Activated T-helper 1 cell treated with anti-CD3 and anti-CD28 coated beads, Interleukin-12 subunit alpha, Interleukin-12 subunit beta, Interleukin-2, Interleukin-4 antibody, amounts not matched to agents 30 ng/mL and 10 ng/mL and 1 ng/mL, durations not matched to agents 14 hours and 24 hours and 36 hours (primary cell): ENCODE data around the gene KCTD14. TPM values are rescaled to one million over a fixed set of nuclear protein-coding genes. Genes with fewer than 3 reads are reported as not detected.

ENCODE experiments used
- DNase-seq: peaks from one replicate; pipeline ENCODE4 v3.0.0; 2021; ENCODE audit warnings: low spot score
- H3K27ac Mint-ChIP-seq: one replicate; pipeline ENCODE4 v1.8.0; 2021; ENCODE audit warnings: mild to moderate bottlenecking, mixed read lengths
- H3K27me3 Mint-ChIP-seq: one replicate; pipeline ENCODE4 v1.8.0; 2022; ENCODE audit warnings: mild to moderate bottlenecking, moderate library complexity, mixed read lengths; ENCODE audit not compliant: insufficient read depth
- H3K36me3 Mint-ChIP-seq: one replicate; pipeline ENCODE4 v1.8.0; 2021; ENCODE audit warnings: low read depth, mixed read lengths
- H3K4me1 Mint-ChIP-seq: one replicate; pipeline ENCODE4 v1.8.0; 2021; ENCODE audit warnings: low read depth, mixed read lengths
- H3K4me3 Mint-ChIP-seq: one replicate; pipeline ENCODE4 v1.8.0; 2021; ENCODE audit warnings: mild to moderate bottlenecking, moderate library complexity, mixed read lengths
- H3K9me3 Mint-ChIP-seq: one replicate; pipeline ENCODE4 v1.8.0; 2021; ENCODE audit warnings: mixed read lengths
- intact Hi-C: fragments of 100-400 bp; cut with micrococcal nuclease; formaldehyde crosslinking; loops from one replicate; pipeline ENCODE4 v1.15.1; 2024
- total RNA-seq: library from RNA; stranded (reverse); gene quantifications from 2 replicates; pipeline ENCODE4 v1.2.3, GENCODE V29; 2022

The KCTD14 gene
- 0.16 and 0.49 TPM in 2 replicates for total RNA-seq

- no peak within 1 kb of the TSS for H3K27ac Mint-ChIP-seq
- no peaks in the 10 kb centered on the region for H3K4me1 Mint-ChIP-seq
- H3K36me3 Mint-ChIP-seq = no peaks in the 10 kb centered on the region
- no peak within 1 kb of the TSS for H3K4me3 Mint-ChIP-seq
- DNase-seq = no peak
- H3K27me3 Mint-ChIP-seq = peaks cover 19% of the 10 kb centered on the region
- no peaks in the 10 kb centered on the region for H3K9me3 Mint-ChIP-seq
- intact Hi-C loops = no loop called here
These were observed at the start of gene KCTD14 for GRCh38 chr11:78022397-78023396. KCTD14 (minus strand) TSS chr11:78023276; CDS start chr11:78023249, 27 bp downstream.

GRCh38 chr11:78072455-78072854 is 49.4 kb upstream of the KCTD14 start:
- Mint-ChIP-seq H3K27me3 (no peaks in the 10 kb centered on the region), H3K9me3 (no peaks in the 10 kb centered on the region), H3K36me3 (peaks cover 39% of the 10 kb centered on the region), H3K4me1 (peaks cover 28% of the 10 kb centered on the region), H3K4me3 (no peak overlapping the region), H3K27ac (no peak overlapping the region)
- DNase-seq = no peak
- intact Hi-C loops = loop anchor here (10.0 kb wide), 1 partner anchor 492 kb away; no protein-coding TSS in a partner anchor

GRCh38 chr11:78071717-78072116 is 48.6 kb upstream of the KCTD14 start:
- peaks cover 24% of the 10 kb centered on the region for H3K4me1 Mint-ChIP-seq
- H3K27me3 Mint-ChIP-seq = no peaks in the 10 kb centered on the region
- H3K27ac Mint-ChIP-seq = no peak overlapping the region
- intact Hi-C loops = loop anchor here (10.0 kb wide), 1 partner anchor 493 kb away; no protein-coding TSS in a partner anchor
- no peak overlapping the region for H3K4me3 Mint-ChIP-seq
- DNase-seq = no peak
- H3K9me3 Mint-ChIP-seq = no peaks in the 10 kb centered on the region
- H3K36me3 Mint-ChIP-seq = peaks cover 42% of the 10 kb centered on the region

GRCh38 chr11:78070621-78071020 is 47.5 kb upstream of the KCTD14 start:
- intact Hi-C loops = loop anchor here (10.0 kb wide), 1 partner anchor 494 kb away; no protein-coding TSS in a partner anchor
- H3K4me1 Mint-ChIP-seq = peaks cover 15% of the 10 kb centered on the region
- H3K36me3 Mint-ChIP-seq = peaks cover 40% of the 10 kb centered on the region
- no peaks in the 10 kb centered on the region for H3K27me3 Mint-ChIP-seq
- no peak overlapping the region for H3K27ac Mint-ChIP-seq
- no peaks in the 10 kb centered on the region for H3K9me3 Mint-ChIP-seq
- H3K4me3 Mint-ChIP-seq = no peak overlapping the region
- no peak for DNase-seq

- Mint-ChIP-seq H3K4me3 (no peak overlapping the region), H3K27me3 (no peaks in the 10 kb centered on the region), H3K36me3 (peaks cover 34% of the 10 kb centered on the region), H3K27ac (no peak overlapping the region), H3K4me1 (peaks cover 7% of the 10 kb centered on the region), H3K9me3 (no peaks in the 10 kb centered on the region)
- no peak for DNase-seq
- intact Hi-C loops = no loop called here
These were observed 46.4 kb upstream of the KCTD14 start for GRCh38 chr11:78069465-78069864.

- no peak overlapping the region for H3K27ac Mint-ChIP-seq
- peaks cover 34% of the 10 kb centered on the region for H3K36me3 Mint-ChIP-seq
- intact Hi-C loops = no loop called here
- H3K27me3 Mint-ChIP-seq = no peaks in the 10 kb centered on the region
- peaks cover 6% of the 10 kb centered on the region for H3K4me1 Mint-ChIP-seq
- no peaks in the 10 kb centered on the region for H3K9me3 Mint-ChIP-seq
- DNase-seq = no peak
- no peak overlapping the region for H3K4me3 Mint-ChIP-seq
These were observed 44.6 kb upstream of the KCTD14 start for GRCh38 chr11:78067704-78068103.

- H3K27ac Mint-ChIP-seq = no peak overlapping the region
These were observed 43.4 kb upstream of the KCTD14 start for GRCh38 chr11:78066471-78066870.

GRCh38 chr11:78065203-78065602 is 42.1 kb upstream of the KCTD14 start:
- no peak for DNase-seq
- H3K9me3 Mint-ChIP-seq = no peaks in the 10 kb centered on the region
- H3K4me3 Mint-ChIP-seq = no peak overlapping the region
- intact Hi-C loops = no loop called here
- peaks cover 6% of the 10 kb centered on the region for H3K4me1 Mint-ChIP-seq
- no peak overlapping the region for H3K27ac Mint-ChIP-seq
- peaks cover 24% of the 10 kb centered on the region for H3K36me3 Mint-ChIP-seq
- no peaks in the 10 kb centered on the region for H3K27me3 Mint-ChIP-seq

More at GRCh38 chr11:78066471-78066870, 43.4 kb upstream of the KCTD14 start:
- no peak for DNase-seq
- no peaks in the 10 kb centered on the region for H3K9me3 Mint-ChIP-seq
- H3K4me1 Mint-ChIP-seq = peaks cover 6% of the 10 kb centered on the region
- no peak overlapping the region for H3K4me3 Mint-ChIP-seq
- no peaks in the 10 kb centered on the region for H3K27me3 Mint-ChIP-seq
- peaks cover 25% of the 10 kb centered on the region for H3K36me3 Mint-ChIP-seq
- intact Hi-C loops = no loop called here

- Mint-ChIP-seq H3K36me3 (peaks cover 14% of the 10 kb centered on the region), H3K4me1 (peaks cover 6% of the 10 kb centered on the region), H3K27me3 (no peaks in the 10 kb centered on the region), H3K9me3 (no peaks in the 10 kb centered on the region), H3K27ac (no peak within 1 kb of the TSS), H3K4me3 (no peak within 1 kb of the TSS)
- intact Hi-C loops = no loop called here
- no peak for DNase-seq
These were observed 40.5 kb upstream of the KCTD14 start, which contains the start of gene THRSP for GRCh38 chr11:78063440-78064181. THRSP (plus strand) TSS chr11:78063861; CDS start chr11:78063882, 21 bp downstream.

GRCh38 chr11:78062671-78063070 is 39.6 kb upstream of the KCTD14 start:
- no peak overlapping the region for H3K27ac Mint-ChIP-seq
- no peak overlapping the region for H3K4me3 Mint-ChIP-seq
- H3K9me3 Mint-ChIP-seq = no peaks in the 10 kb centered on the region
- no peak for DNase-seq
- intact Hi-C loops = no loop called here
- peaks cover 3% of the 10 kb centered on the region for H3K4me1 Mint-ChIP-seq
- peaks cover 8% of the 10 kb centered on the region for H3K36me3 Mint-ChIP-seq
- H3K27me3 Mint-ChIP-seq = no peaks in the 10 kb centered on the region

- no peaks in the 10 kb centered on the region for H3K27me3 Mint-ChIP-seq
- H3K36me3 Mint-ChIP-seq = peaks cover 3% of the 10 kb centered on the region
- H3K27ac Mint-ChIP-seq = no peak overlapping the region
- H3K9me3 Mint-ChIP-seq = no peaks in the 10 kb centered on the region
- intact Hi-C loops = no loop called here
- H3K4me1 Mint-ChIP-seq = no peaks in the 10 kb centered on the region
- no peak overlapping the region for H3K4me3 Mint-ChIP-seq
- no peak for DNase-seq
These were observed 38.8 kb upstream of the KCTD14 start for GRCh38 chr11:78061921-78062311.

- no peak overlapping the region for H3K27ac Mint-ChIP-seq
- no peaks in the 10 kb centered on the region for H3K4me1 Mint-ChIP-seq
- H3K36me3 Mint-ChIP-seq = peaks cover 3% of the 10 kb centered on the region
- H3K4me3 Mint-ChIP-seq = no peak overlapping the region
- no peaks in the 10 kb centered on the region for H3K9me3 Mint-ChIP-seq
- intact Hi-C loops = no loop called here
- H3K27me3 Mint-ChIP-seq = no peaks in the 10 kb centered on the region
- DNase-seq = no peak
These were observed 38.2 kb upstream of the KCTD14 start for GRCh38 chr11:78061088-78061920.
